Measurements from ENCODE around the gene CFAP54.
"Not testable (repeated sequence)": the region's sequence is repeated elsewhere in the genome, so short reads cannot be mapped to it uniquely, and the experiment has no call there.

CFAP54 gene

GRCh38 chr12:96473394-96474093 lies 15.8 kb upstream of the CFAP54 start:
- peak; percentile 33 for DNase-seq

GRCh38 chr12:96474206-96474605 lies 15.2 kb upstream of the CFAP54 start:
- no peak for DNase-seq

GRCh38 chr12:96478011-96478410 lies 11.4 kb upstream of the CFAP54 start:
- DNase-seq: no peak

DNA sequence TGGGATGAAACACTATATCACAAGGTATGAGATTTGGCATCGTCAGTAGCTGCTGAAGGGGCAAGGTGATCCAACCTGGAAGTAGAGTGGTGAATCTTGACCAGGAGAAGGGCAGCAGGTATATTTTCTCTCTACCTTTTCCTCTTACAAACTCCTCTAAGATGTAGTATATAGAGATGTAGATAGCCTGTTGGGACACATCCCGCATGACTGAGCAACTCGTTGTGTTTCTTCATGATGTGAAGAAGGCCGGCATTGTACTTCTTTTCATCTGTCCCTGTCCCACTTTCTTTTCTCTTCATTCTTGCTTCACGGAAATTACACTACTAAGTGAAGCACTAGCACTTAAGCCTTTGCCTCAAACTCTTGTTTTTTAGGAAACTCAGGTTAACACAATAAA lies 7.3 kb upstream of the CFAP54 start:
- DNase-seq: no peak

DNA sequence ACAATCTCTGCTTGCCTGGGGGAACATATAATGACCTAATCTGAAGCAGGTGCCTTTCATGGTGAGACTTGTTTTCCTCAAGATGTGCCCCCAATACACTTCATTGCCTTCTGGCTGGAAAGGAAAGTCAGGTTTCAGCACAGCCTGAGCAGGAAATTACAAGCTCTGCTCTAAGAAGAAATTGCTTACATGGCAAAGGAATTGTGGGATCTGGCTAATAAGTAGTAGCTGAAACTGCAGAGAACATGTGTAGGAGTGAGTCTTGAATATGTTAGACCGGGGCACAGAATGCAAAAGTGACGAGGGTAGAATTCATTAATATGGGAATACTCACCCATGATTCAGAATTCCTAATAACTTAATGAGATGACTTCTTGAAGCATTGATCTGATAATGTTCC lies 6.3 kb upstream of the CFAP54 start:
- DNase-seq: no peak

DNA sequence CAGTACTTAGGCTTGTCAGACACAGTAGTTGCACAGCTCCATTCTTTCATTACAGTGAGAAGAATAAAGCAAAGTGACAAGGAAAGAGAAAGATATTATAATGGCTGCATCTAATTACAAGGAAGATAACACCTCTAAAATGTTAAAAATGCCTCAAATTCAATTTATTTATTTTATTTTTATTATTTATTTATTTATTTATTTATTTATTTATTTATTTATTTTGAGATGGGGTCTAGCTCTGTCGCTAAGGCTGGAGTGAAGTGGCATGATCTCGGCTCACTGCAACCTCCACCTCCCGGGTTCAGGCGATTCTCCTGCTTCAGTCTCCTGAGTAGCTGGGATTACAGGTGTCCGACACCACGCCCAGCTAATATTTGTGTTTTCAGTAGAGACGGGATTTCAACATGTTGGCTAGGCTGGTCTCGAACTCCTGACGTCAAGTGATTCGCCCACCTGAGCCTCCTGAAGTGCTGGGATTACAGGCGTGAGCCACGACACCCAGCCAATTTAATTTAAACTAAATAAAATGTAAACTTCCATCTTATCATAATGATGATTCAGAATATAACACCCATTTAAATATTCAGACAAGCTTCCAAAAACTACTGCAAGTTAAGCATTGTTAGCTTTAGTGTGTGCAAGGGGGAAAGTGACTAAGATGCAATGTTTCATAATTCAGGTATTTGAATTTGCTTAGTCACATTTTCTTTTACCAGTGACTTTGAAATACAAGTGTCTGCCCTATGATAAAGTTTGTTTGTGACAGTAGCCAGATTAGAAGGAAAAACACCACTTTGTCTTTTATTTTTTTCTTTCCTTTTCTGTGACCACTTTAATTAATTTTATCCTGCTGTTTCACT lies 2.4 kb upstream of the CFAP54 start:
- no peak for DNase-seq

DNA sequence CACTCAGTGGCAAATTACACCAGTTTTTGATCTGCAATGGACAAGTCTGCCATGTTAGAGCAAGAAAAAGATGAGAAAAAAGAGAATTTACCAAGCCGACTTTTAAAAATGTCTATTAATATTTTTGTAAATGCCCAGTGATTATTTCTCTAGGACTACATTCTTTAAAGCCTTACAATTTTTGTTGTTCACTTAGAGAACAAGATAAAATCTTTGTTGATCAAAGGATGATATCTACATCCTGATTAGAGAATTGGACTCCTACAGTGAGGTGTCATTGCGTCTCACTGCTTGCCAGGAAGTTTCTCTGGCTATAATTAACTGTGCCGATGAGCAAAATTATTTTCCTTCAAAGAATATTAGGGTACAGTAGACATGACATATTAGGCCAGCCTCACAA lies 1.7 kb upstream of the CFAP54 start:
- no peak for DNase-seq

- DNase-seq: no peak
These were observed 3.7 kb downstream of the CFAP54 start for GRCh38 chr12:96493106-96493505.

- DNase-seq: not testable (repeated sequence)
These were observed 4.8 kb downstream of the CFAP54 start for GRCh38 chr12:96494154-96494553.

DNA sequence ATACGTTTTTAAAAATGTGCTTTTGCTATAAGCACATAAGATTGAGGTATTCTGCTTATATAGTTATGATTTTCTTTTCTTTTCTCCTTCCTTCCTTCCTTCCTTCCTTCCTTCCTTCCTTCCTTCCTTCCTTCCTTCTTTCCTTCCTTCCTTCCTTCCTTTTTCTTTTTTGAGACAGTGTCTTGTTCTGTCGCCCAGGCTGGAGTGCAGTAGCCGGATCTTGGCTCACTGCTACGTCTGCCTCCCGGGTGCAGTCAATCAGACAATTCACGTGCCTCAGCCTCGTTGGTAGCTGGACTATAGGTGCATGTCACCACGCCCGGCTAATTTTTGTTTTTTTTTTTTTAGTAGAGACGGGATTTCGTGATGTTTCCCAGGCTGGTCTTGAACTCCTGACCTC lies 5.8 kb downstream of the CFAP54 start:
- no peak for DNase-seq

DNA sequence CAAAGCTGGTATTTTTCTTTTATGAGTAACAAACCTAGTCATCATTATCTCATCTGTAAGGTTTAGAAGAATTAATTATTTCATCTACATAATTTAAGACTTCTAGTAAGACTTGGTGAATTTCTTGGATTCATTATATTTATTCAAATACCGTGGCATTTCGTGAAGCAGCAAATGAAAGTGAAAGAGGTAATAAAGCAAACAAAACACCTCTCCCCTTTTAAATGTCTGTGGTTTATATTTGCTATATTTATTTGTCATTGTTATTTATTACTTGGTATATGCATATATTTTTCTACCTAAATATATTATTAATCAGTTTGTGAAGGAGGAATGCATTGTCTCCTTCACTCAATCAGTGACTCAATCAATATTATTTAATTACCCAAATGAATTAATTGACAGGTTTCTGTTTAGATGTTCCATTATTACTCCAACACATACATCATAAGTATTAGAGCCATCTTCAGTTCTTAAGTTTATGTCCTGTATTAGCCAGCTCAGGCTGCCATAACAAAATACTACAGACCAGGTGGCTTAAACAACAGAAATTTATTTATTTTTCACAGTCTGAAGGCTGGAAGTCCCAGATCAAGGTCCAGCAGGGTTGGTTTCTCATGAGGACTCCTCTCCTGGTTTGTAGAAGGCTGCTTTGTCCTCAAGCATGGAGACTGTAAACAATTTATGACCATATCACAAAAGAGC lies 6.6 kb downstream of the CFAP54 start:
- no peak for DNase-seq

DNA sequence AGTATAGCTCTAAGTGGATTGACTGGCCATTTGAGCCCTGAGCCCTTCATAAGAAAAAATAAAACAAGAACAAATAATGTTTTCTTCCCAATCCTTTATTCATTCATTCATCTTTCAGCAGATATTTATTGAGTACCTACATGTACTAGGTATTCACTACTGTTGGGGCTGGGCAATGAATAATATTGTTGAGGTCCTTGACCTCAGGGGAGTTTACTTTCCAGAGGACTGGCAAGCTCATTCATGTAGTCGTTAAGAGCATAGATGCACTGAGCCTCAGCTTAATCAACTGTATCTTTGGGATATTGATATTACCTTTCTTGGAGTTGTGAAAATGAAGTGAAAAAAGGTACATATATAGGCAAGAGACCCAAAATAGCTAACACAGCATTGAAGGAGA lies 7.6 kb downstream of the CFAP54 start:
- no peak for DNase-seq

- DNase-seq: no peak
These were observed 8.5 kb downstream of the CFAP54 start for GRCh38 chr12:96497855-96498254.

DNA sequence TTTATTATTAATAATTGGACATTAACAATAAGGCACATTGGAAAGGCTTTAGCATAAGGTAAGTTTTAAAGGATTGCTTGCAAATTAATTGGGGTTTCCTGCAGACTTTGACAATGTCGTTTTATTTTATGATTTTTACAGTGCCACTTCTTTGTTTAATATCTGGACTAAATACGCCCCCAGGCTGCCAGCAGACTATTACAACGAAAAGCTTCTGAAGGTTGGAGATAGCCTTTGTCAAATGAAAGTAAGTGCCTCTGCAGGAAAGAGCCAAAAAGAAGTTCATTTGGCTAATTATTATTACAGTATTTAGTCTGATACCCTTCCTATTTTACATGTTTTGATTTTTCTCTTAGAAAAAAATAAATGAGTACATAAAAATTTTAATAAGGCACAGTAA lies 11.3 kb downstream of the CFAP54 start:
- DNase-seq: no peak

- peak; percentile 48 for DNase-seq
These were observed 11.9 kb downstream of the CFAP54 start for GRCh38 chr12:96501133-96501761.

- DNase-seq: no peak
These were observed 12.5 kb downstream of the CFAP54 start for GRCh38 chr12:96501908-96502307.

DNA sequence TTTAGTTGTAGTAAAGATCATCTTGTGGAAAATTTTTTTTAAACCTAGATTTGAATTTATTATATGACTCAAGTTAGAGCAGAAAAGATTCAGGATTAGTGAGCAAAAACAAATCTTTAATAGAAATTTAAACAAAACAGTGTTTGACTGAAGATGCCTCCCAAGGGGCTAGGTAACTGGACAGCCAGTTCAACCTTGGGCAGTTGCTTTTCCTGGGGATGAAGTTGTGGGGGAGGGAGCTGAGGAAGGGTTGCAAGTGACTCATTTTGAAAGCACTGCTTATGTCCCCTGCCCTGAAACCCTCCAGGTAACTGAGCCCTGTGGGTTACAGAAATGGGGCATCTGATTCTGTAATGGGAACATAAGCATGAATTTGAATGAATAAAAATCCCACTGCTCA lies 13.1 kb downstream of the CFAP54 start:
- DNase-seq: no peak

DNA sequence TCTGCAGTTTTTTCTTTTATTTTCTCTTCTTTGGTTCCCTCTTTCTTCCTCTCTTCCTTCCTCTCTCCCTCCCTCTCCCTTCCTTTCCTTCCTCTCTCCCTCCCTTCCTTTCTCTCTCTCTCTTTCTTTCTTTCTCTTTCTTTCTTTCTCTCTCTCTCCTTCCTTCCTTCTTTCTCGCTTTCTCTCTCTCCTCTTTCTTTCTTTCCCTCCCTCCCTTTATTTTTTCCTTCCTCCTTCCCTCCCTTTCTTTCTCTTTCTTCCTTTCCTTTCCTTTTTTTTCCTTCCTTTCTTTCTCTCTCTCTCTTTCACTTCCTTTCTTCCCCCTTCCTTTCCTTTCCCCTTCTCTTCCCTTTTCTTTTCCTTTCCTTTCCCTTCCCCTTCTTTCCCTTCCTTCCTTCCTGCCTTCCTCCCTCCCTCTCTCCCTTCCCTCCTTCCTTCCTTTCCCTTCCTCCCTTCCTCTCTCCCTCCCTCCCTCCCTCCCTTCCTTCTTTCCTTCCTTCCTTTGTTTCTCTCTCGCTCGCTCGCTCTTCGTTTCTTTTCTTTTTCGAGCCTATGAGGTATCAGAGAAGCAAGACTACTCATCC lies 13.7 kb downstream of the CFAP54 start:
- DNase-seq: no peak

GRCh38 chr12:96503976-96504375 lies 14.6 kb downstream of the CFAP54 start:
- DNase-seq: no peak

DNA sequence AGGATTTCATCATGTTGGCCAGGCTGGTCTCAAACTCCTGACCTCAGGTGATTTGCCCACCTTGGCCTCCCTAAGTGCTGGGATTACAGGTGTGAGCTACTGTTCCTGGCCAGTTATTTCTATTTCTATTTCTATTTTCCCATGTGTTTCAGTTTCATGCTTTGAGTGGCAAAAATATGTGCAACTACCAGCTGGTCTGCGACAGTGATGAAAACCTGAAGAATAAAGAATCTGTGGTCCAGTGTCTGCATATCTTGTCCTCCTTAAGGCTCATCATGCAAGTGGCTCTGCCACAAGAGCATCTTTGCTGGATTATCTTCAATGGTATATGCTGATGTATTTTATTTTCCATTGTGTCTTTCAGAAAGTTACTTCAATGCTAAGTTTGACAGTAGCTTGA lies 17.4 kb downstream of the CFAP54 start:
- DNase-seq: no peak

GRCh38 chr12:96510306-96510764 lies 21.0 kb downstream of the CFAP54 start:
- no peak for DNase-seq

GRCh38 chr12:96513166-96513565 lies 23.8 kb downstream of the CFAP54 start:
- no peak for DNase-seq

DNA sequence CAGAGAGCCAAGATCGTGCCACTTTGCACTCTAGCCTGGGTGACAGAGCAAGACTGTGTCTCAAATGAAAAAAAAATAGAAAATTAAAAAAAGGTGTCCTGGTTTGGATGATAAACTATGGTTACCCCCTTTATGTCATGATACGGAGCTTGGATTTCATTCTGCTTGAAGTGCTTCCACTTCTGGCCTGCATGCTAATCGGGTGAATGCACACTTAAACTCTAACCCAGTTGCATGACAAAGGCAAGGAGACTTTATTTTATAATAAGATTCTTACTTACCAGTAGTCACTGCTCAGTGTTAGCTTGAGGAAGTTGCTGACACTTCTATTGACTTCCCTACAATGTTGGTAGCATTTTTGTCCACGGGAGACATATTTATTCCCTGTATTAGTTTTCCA lies 24.3 kb downstream of the CFAP54 start:
- DNase-seq: no peak

All from activated gamma-delta T cell treated with Interleukin-2 at 50 U/mL for 16 hours (primary cell).